ENCODE measurements around the gene ZG16. TPM values are rescaled to one million over a fixed set of nuclear protein-coding genes. Genes with fewer than 3 reads are reported as not detected.

Gene ZG16
- total and polyA plus RNA-seq, 2 of the 8 experiments (the other 6 are each of a cell fraction or from before 2014, with no cell fraction given): not detected

GRCh38 chr16:29807426-29808218 lies 29.6 kb downstream of the ZG16 start (continued):
- no peak for TF ChIP-seq RXRA (IDR thresholded peaks at IDR 0.05; ENCODE audit: insufficient read depth, low read depth, low read length)
- no peak for TF ChIP-seq CHD7 (IDR thresholded peaks at IDR 0.05; ENCODE audit: insufficient replicate concordance, low read length)
- no peak for TF ChIP-seq GABPA (IDR thresholded peaks at IDR 0.05; ENCODE audit: borderline replicate concordance, insufficient read depth, low read length)
- peak; percentile 29; the same call in 1 of the 2 replicates for TF ChIP-seq CHD2 (IDR thresholded peaks at IDR 0.05; ENCODE audit: low read length)
- no peak for TF ChIP-seq HDAC6 (IDR thresholded peaks at IDR 0.05; ENCODE audit: low read depth, low read length)
- no peak for TF ChIP-seq SUZ12 (IDR thresholded peaks at IDR 0.05; ENCODE audit: low read length)
- TF ChIP-seq FOSL1 (IDR thresholded peaks at IDR 0.05; ENCODE audit: insufficient read depth, low read depth, low read length): no peak
- TF ChIP-seq RAD21 (IDR thresholded peaks at IDR 0.05 in 1 of 2, conservative IDR thresholded peaks at IDR 0.05 in 1 of 2; ENCODE audit: low read depth in 2 of 2, low read length in 2 of 2): peak; percentile 53 to 63
- no peak for TF ChIP-seq NRF1 (IDR thresholded peaks at IDR 0.05; ENCODE audit: low read depth, low read length)
